ENCODE measurements around the gene CATSPERE. TPM values are rescaled to one million over a fixed set of nuclear protein-coding genes. Genes with fewer than 3 reads are reported as not detected.

Gene CATSPERE
- total and polyA plus RNA-seq, 9 of the 15 experiments (the other 6 are each of a cell fraction or from before 2014, with no cell fraction given) = 0.06 to 0.16 (median 0.09) TPM; not detected in 3

DNA sequence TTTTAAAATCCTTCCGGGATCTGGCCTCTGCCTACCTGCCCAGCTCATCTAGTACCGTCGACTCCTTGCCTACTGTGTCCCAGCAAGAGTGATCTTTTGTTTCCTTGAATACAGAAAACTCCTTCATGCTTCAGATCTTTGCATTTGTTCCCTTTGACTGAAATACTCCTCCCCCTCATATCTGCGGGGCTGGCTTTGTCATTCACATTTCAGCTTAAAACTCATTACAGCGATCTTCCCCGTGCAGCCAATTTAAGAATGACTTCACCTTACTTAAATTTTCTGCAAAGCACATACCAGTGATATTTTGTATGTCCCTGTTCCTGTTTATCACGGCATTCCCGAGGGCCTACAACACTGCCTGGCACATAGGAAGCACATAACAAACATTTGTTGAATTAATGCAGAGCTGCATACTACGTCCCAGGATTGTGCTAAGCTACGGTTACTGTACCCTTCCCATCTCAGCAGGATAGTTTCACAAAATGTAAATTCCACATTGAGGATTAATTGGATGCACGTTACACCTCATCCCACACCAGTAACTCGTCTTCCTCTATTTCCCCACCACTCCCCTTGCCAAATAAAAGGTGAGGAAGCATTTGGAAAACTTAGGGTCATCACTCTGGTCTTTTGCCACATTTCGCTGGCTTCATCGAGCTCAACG is 191.0 kb downstream of the CATSPERE start:
- H3K9ac ChIP-seq (ENCODE audit: insufficient read depth in 1 of 2, low read depth in 2 of 2, low read length in 2 of 2) = peak overlapping the region; percentile 57 to 82
- H3K4me2 ChIP-seq (ENCODE audit: insufficient read depth, low read length) = peak overlapping the region; percentile 99
- 48% methylated on average over 15 of the region's 15 CpGs for WGBS (ENCODE audit: insufficient coverage, low coverage, missing lambda C conversion rate)
- CTCF ChIA-PET (ENCODE audit: low intra/inter-chr PET ratio) = no interaction called here
- POLR2A ChIA-PET = interaction anchor here (0.5 to 0.6 kb wide), 3 partner anchors 28 to 885 kb away, joined by 3 to 4 read pairs (median 3); no protein-coding TSS in a partner anchor
- FAIRE-seq = no peak
- peaks cover 39% of the 10 kb centered on the region for H3K79me2 ChIP-seq (ENCODE audit: control insufficient read depth, insufficient read depth, low read length)
- DNase-seq (ENCODE audit: extremely low read depth in 1 of 4, low spot score in 3 of 4) = no peak
- intact Hi-C loops (cut with micrococcal nuclease) (loop anchor here (2.0 to 5.0 kb wide), 4 partner anchors 145 to 390 kb away; partner anchors contain the start of gene ADSS2), in situ Hi-C loops (cut with MboI) (no loop called here)
- H3K27me3 ChIP-seq (ENCODE audit: control insufficient read depth in 2 of 2, insufficient read depth in 2 of 2, low read length in 2 of 2) = no peaks in the 10 kb centered on the region
- H3K4me3 ChIP-seq = peak overlapping the region; percentile 76
- no peaks in the 10 kb centered on the region for H3K9me3 ChIP-seq (replicated peaks; ENCODE audit: control insufficient read depth, insufficient read depth, low read depth, low read length)
- H3K36me3 ChIP-seq (ENCODE audit: control insufficient read depth, insufficient read depth, low read length) = peaks cover 11% of the 10 kb centered on the region
- no peaks in the 10 kb centered on the region for H4K20me1 ChIP-seq (replicated peaks; ENCODE audit: control insufficient read depth, insufficient read depth, low read length)
- H3K4me1 ChIP-seq (replicated peaks in 1 of 2; ENCODE audit: control insufficient read depth in 2 of 2, insufficient read depth in 2 of 2, low read length in 2 of 2) = peaks cover 7 to 20% of the 10 kb centered on the region in 2 experiments
- peak overlapping the region; percentile 46; the same call in 2 of the 3 replicates for H3K27ac ChIP-seq (ENCODE audit: extremely low read depth, low read depth, low read length)
- no peak for ATAC-seq
- TSS peak; percentile 88 for BruUV-seq (replicated peaks)
- H2AFZ ChIP-seq (ENCODE audit: low read depth, low read length) = peak overlapping the region; percentile 100
- no peaks in the 10 kb centered on the region for H3K9me1 ChIP-seq (ENCODE audit: control insufficient read depth, insufficient read depth, low read length)
- TF ChIP-seq BCOR (IDR thresholded peaks at IDR 0.05) (peak; percentile 85), RB1 (IDR thresholded peaks at IDR 0.05; ENCODE audit: low read depth) (0 out of 2 replicates have a peak, but pooled peaks have one; percentile 6), RFX7 (CRISPR knock-in tag; IDR thresholded peaks at IDR 0.05) (0 out of 2 replicates have a peak, but pooled peaks have one; percentile 61), RNF2 (IDR thresholded peaks at IDR 0.05) (0 out of 2 replicates have a peak, but pooled peaks have one; percentile 9), TCF7 (IDR thresholded peaks at IDR 0.05; ENCODE audit: borderline replicate concordance) (no peak), CHD1 (IDR thresholded peaks at IDR 0.05; ENCODE audit: low read length) (no peak), MTA3 (IDR thresholded peaks at IDR 0.05; ENCODE audit: borderline replicate concordance) (0 out of 2 replicates have a peak, but pooled peaks have one; percentile 11), TRIM24 (IDR thresholded peaks at IDR 0.05) (0 out of 4 replicates have a peak, but pooled peaks of 1 of the 2 experiments have one; percentile 25), NR1H2 (CRISPR knock-in tag; IDR thresholded peaks at IDR 0.05) (peak; percentile 37; the same call in 1 of the 2 replicates), NCOA1 (IDR thresholded peaks at IDR 0.05; ENCODE audit: low read depth) (peak; percentile 34; the same call in 1 of the 2 replicates), ELF4 (CRISPR knock-in tag; IDR thresholded peaks at IDR 0.05) (0 out of 2 replicates have a peak, but pooled peaks have one; percentile 24), KLF16 (IDR thresholded peaks at IDR 0.05) (no peak)
- TF ChIP-seq, protein P1, sequence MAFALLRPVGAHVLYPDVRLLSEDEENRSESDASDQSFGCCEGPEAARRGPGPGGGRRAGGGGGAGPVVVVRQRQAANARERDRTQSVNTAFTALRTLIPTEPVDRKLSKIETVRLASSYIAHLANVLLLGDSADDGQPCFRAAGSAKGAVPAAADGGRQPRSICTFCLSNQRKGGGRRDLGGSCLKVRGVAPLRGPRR (CRISPR knock-in tag; IDR thresholded peaks at IDR 0.05) = no peak
- TF ChIP-seq, protein P2, sequence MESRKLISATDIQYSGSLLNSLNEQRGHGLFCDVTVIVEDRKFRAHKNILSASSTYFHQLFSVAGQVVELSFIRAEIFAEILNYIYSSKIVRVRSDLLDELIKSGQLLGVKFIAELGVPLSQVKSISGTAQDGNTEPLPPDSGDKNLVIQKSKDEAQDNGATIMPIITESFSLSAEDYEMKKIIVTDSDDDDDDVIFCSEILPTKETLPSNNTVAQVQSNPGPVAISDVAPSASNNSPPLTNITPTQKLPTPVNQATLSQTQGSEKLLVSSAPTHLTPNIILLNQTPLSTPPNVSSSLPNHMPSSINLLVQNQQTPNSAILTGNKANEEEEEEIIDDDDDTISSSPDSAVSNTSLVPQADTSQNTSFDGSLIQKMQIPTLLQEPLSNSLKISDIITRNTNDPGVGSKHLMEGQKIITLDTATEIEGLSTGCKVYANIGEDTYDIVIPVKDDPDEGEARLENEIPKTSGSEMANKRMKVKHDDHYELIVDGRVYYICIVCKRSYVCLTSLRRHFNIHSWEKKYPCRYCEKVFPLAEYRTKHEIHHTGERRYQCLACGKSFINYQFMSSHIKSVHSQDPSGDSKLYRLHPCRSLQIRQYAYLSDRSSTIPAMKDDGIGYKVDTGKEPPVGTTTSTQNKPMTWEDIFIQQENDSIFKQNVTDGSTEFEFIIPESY (CRISPR knock-in tag; IDR thresholded peaks at IDR 0.05) = peak; percentile 28; the same call in 1 of the 2 replicates
- TF ChIP-seq, protein P3, sequence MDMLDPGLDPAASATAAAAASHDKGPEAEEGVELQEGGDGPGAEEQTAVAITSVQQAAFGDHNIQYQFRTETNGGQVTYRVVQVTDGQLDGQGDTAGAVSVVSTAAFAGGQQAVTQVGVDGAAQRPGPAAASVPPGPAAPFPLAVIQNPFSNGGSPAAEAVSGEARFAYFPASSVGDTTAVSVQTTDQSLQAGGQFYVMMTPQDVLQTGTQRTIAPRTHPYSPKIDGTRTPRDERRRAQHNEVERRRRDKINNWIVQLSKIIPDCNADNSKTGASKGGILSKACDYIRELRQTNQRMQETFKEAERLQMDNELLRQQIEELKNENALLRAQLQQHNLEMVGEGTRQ (CRISPR knock-in tag; IDR thresholded peaks at IDR 0.05) = no peak
- TF ChIP-seq, protein P4, sequence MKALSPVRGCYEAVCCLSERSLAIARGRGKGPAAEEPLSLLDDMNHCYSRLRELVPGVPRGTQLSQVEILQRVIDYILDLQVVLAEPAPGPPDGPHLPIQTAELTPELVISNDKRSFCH (CRISPR knock-in tag; IDR thresholded peaks at IDR 0.05) = no peak
- TF ChIP-seq, protein P4 (tag; IDR thresholded peaks at IDR 0.05) = 0 out of 2 replicates have a peak, but pooled peaks have one; percentile 36
- TF ChIP-seq, protein P5, sequence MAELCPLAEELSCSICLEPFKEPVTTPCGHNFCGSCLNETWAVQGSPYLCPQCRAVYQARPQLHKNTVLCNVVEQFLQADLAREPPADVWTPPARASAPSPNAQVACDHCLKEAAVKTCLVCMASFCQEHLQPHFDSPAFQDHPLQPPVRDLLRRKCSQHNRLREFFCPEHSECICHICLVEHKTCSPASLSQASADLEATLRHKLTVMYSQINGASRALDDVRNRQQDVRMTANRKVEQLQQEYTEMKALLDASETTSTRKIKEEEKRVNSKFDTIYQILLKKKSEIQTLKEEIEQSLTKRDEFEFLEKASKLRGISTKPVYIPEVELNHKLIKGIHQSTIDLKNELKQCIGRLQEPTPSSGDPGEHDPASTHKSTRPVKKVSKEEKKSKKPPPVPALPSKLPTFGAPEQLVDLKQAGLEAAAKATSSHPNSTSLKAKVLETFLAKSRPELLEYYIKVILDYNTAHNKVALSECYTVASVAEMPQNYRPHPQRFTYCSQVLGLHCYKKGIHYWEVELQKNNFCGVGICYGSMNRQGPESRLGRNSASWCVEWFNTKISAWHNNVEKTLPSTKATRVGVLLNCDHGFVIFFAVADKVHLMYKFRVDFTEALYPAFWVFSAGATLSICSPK (IDR thresholded peaks at IDR 0.05; ENCODE audit: borderline replicate concordance) = 0 out of 2 replicates have a peak, but pooled peaks have one; percentile 56
